Bronchial epithelial cell (primary cell): Measurements from ENCODE around the gene SHQ1. TPM values are rescaled to one million over a fixed set of nuclear protein-coding genes. Genes with fewer than 3 reads are reported as not detected.

Experiments
- DNase-seq: peaks from one replicate; pipeline ENCODE4 v3.0.0-alpha.2; 2010; ENCODE audit warnings: low read depth
- FAIRE-seq: peaks from 2 replicates; lab custom pipeline; 2011; peaks lifted over from hg19 to GRCh38; lab: Jason Lieb, UNC
- H3K27me3 ChIP-seq: 2 replicates; pipeline ENCODE4 v1.5.1; 2011; ENCODE audit warnings: low read length; ENCODE audit not compliant: control insufficient read depth, insufficient read depth
- H3K36me3 ChIP-seq: 2 replicates; pipeline ENCODE4 v1.5.1; 2011; ENCODE audit warnings: low read length; ENCODE audit not compliant: control insufficient read depth, insufficient read depth
- H3K4me3 ChIP-seq: 2 replicates; pipeline ENCODE4 v1.5.1; 2011; ENCODE audit warnings: mild to moderate bottlenecking, low read depth, low read length, control low read depth
- CTCF ChIP-seq: IDR thresholded peaks from 2 replicates; pipeline ENCODE4 v1.5.1; 2011; ENCODE audit warnings: mild to moderate bottlenecking, moderate library complexity, low read length, control low read depth, inconsistent platforms; ENCODE audit not compliant: insufficient read depth, severe bottlenecking
- total RNA-seq: library from RNA; depleted of rRNA; stranded (reverse); fragments of >200 nt; gene quantifications from 2 replicates; pipeline ENCODE4 v1.2.1, GENCODE V29; 2014

The SHQ1 gene
- total RNA-seq, 1 donor from 2014 or later = 17.6 TPM

DNA sequence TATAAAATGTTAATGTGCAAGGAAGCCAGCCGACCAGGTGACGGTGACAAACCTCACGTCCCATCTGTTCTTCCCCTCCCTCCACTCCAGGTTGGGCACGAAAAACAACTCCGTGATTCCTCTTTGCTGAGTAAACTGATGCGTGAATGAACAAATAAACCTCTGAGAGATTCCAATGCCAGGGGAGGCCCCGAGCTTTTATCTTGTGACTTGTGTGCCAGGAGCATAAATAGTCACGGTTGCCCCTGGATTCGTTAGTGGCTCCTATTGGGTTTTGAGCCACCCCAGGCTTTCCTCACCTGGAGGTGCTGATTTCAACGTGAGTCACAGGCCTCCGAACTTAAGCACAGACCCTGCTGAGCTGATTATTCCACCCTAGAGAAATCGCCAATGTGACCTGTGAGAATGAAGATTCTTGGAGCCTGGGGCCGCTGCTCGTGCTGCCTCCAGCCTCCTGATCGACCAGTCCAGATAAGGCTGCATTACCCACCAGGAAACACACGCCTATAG is 119.2 kb downstream of the SHQ1 start:
- no peak for TF ChIP-seq CTCF
- peak; percentile 72 for DNase-seq
- no peak for FAIRE-seq

DNA sequence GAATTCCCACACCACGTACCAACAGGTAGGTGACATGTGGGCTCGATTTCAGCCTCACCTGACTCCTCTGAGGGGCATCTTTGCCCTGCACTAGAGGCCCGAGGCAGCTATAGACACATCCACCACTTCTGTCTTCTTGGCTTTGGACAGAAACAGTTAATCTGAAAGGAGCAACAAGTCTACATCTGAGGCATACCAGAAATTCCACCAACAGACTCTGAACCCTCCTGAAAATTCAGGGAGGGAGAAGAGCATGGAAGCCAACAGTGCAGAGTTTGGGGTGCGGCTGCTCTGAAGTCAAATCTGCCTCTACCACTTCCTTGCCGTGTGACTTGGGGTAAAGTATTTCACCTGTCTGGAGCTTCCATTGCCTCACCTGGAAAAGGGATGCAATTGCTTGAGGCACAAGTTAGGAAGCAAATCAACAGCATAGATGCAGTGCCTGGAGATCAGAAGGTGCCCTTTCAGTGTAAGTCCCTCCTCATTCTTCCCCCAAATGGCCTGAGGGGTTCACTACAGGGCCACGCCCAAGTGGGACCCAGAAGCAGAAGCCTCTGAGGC is 119.8 kb downstream of the SHQ1 start:
- Histone ChIP-seq H3K4me3 (no peak overlapping the region), H3K36me3 (no peaks in the 10 kb centered on the region), H3K27me3 (peaks cover 2% of the 10 kb centered on the region)
- no peak for TF ChIP-seq CTCF
- no peak for DNase-seq
- FAIRE-seq = peak; percentile 75

More for the DNA sequence above, 119.2 kb downstream of the SHQ1 start:
- Histone ChIP-seq H3K27me3 (peaks cover 2% of the 10 kb centered on the region), H3K4me3 (no peak overlapping the region), H3K36me3 (no peaks in the 10 kb centered on the region)

- H3K27me3 ChIP-seq = peaks cover 2% of the 10 kb centered on the region
- FAIRE-seq (no peak), DNase-seq (no peak)
- no peaks in the 10 kb centered on the region for H3K36me3 ChIP-seq
- TF ChIP-seq CTCF = no peak
- no peak overlapping the region for H3K4me3 ChIP-seq
Observed at GRCh38 chr3:72727726-72728125, 120.5 kb downstream of the SHQ1 start.

- FAIRE-seq (no peak), DNase-seq (no peak)
- H3K27me3 ChIP-seq = peaks cover 2% of the 10 kb centered on the region
- no peaks in the 10 kb centered on the region for H3K36me3 ChIP-seq
- H3K4me3 ChIP-seq = no peak overlapping the region
- TF ChIP-seq CTCF = no peak
Observed at GRCh38 chr3:72727172-72727571, 121.1 kb downstream of the SHQ1 start.

GRCh38 chr3:72725229-72725628 is 123.0 kb downstream of the SHQ1 start:
- TF ChIP-seq CTCF = no peak

GRCh38 chr3:72724070-72724469 is 124.2 kb downstream of the SHQ1 start:
- FAIRE-seq (peak; percentile 13), DNase-seq (peak; percentile 97)
- Histone ChIP-seq H3K27me3 (peaks cover 2% of the 10 kb centered on the region), H3K36me3 (no peaks in the 10 kb centered on the region), H3K4me3 (no peak overlapping the region)
- TF ChIP-seq CTCF = no peak

More at GRCh38 chr3:72725229-72725628, 123.0 kb downstream of the SHQ1 start:
- no peaks in the 10 kb centered on the region for H3K36me3 ChIP-seq
- DNase-seq (no peak), FAIRE-seq (no peak)
- H3K27me3 ChIP-seq = peaks cover 2% of the 10 kb centered on the region
- H3K4me3 ChIP-seq = no peak overlapping the region
